Central memory CD4-positive, alpha-beta T cell (primary cell): ENCODE data around the gene ASB7.
"Not testable (repeated sequence)": the region's sequence is repeated elsewhere in the genome, so short reads cannot be mapped to it uniquely, and the experiment has no call there.

Source experiments
- DNase-seq: peaks from one replicate; pipeline ENCODE4 v3.0.0; 2022

Gene ASB7

DNA sequence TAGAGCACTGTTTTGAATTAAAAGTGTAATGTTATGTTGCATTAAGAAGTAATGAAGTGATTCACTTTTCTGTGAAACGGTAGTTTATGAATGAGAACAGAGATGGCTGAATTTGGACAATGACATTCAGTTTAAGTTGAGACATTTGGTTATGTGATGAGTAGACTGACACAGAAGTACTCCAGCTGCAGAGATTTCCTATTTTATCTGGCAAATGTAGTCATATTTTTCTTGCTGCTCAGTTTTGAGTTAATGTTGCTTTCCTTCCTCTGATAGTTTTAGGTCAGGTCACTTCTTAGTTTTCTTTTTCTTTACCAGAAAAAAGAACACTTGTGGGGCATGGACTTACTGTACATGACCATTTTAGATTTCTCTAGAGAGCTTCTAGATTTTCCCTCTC lies 51.2 kb downstream of the ASB7 start:
- DNase-seq, result no peak

- no peak for DNase-seq
Observed at GRCh38 chr15:100658895-100659294, 56.5 kb downstream of the ASB7 start.

DNA sequence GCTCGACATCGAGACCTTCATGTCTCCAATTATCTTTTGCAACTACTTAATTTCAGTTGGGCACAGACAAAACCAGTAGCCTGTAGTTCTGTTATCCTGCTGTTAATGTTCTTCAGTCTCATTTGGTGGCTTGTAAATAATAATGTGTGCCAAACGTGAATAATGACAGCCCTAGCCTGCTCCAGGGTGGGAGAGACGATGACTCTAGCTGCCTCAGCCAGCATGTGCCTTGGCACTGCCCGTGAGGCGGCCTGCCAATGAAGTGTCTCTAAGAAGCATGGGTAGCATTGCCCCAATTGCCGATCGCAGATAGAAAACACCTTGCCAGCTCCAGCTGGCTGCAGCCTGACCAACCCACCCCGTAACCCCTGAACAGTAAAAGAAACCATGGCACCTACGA lies 58.8 kb downstream of the ASB7 start:
- DNase-seq, result no peak

GRCh38 chr15:100663086-100663914 lies 60.9 kb downstream of the ASB7 start:
- DNase-seq, result no peak

- DNase-seq, result no peak
Observed at GRCh38 chr15:100663915-100664281, 61.5 kb downstream of the ASB7 start.

DNA sequence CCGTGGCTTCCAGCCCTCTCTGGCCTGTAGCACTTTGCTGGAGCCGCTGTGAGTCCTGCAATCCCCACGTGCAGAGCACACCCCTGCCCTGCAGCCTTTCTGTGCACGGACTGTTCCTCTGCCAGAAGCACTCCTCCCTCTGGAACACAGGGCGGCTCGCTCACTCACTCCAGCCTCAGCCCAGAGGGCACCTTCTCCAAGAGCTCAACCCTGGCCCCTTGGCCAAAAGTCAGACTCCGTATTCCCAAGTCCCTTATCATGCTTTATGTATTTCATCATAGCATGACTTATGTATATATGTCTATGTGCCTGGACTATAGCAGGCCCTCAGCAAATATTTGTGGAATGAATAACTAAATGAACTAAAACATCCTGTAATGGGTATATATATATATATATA lies 63.2 kb downstream of the ASB7 start:
- DNase-seq, result no peak

DNA sequence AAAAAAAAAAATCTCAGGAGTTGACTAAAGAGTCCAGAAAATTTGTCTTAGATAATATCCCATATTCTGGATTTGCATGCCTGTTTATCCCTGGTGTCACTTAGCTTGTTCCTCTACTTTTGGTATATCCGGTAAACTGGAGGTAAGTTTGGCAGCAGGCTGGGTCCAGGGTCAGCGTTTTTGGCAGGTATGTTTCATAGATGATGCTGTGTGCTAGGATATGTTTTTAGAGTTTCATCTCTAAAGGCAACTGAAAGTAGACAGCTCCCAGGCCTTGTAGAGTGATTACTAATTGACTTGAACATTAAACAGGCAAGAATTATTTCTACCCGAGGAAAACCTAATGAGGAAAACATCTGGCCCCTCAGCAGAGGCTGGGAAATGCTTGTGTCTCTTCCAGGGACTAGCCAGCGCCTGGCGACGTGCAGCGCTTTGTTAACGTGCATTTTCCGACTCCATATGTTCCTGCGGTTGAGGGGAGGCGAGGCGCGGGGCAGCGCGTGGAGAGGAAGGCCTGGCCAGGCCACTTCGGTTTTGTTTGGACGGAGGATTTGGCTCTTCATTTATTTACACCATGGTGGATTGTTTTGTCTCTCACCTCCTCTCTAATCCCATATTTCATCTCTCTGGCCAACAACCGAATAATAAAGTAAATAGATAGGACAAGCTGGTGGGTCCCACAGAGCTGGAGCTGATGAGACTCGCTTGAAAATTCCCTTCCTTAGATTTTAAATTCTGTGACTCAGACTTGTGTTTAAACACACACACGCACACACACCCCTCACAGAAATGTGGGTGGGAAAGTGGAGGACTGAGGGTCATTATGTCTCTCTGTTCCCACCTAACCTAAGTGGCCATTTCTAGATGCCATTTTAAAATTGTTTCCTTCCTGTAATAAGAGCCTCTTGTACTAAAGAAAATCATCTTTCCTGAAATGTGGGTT lies 65.3 kb downstream of the ASB7 start:
- no peak for DNase-seq

DNA sequence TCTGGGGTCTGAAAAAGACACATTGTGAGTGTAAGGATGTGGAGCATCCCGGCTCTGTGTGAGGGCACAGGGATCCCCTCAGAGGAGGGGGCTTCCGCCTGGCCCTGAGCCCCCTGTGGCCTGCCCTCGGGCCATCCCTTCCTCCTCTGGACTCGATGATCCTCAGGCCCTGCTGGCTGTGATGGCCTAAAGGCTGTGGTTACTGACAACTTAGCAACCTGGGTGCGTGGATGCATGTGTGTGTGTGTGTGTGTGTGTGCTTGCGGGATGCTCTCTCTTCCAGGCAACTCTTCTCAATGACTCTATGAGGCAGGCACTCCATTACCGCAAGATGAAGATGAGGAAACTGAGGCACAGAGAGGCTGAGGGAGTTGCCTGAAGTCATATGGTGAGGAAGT lies 66.0 kb downstream of the ASB7 start:
- DNase-seq, result no peak

GRCh38 chr15:100669260-100669659 lies 66.9 kb downstream of the ASB7 start:
- no peak for DNase-seq

DNA sequence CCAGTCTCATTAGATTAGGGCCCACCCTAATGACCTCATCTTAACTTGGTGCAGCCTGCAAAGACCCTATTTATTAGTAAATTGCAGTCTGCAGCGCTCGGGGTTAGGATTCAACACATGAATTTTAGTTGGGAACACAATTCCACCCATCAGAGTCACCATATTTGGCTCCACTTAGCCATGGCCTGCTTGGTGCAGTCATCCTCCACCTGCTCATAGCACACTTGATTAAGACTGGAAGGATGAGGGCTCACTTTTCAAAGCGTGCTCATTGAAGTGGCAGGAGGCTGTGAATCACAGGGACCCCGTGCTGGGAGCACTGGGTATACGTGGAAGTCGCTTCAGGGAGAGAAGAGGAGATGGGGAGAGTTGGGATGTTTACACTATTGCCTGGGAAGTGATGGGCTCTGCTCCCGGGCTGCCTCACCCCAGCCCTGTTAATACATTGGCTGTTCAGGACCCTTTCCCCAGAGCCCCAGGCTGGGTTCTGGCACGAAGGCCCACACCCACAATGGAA lies 68.2 kb downstream of the ASB7 start:
- DNase-seq, result no peak

- no peak for DNase-seq
Observed at GRCh38 chr15:100671124-100671680, 68.8 kb downstream of the ASB7 start.

DNA sequence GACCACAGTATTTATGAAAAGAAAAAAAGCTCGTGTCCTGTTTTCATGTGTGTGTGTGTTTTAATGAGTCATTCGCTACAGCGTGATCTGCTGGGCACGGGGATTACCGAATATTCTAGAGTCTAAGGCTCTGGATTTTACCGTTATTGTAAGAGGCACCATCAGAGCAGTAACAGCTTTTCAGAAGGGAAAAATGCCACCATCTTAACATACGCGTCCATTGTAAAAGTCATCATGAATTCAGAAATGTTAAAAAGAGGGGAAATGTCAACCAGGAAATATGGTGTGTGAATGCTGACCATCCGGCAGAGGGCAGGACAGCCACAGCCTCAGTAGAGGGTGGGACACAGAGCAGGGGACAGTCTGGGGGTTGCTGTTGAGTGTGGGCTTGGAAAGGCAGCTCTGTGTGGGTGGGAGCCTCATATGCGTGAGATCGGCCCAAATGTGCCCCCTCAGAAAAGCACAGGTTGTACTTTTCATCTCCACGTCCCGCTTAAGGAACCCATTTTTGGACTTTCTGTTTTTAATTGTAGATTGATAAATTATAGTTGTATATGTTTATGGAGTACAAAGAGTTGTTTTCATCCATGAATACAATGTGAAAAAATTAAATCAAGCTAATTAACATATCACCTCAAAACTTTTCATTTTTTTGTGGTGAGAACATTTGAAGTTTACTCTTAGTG lies 69.6 kb downstream of the ASB7 start:
- no peak for DNase-seq

DNA sequence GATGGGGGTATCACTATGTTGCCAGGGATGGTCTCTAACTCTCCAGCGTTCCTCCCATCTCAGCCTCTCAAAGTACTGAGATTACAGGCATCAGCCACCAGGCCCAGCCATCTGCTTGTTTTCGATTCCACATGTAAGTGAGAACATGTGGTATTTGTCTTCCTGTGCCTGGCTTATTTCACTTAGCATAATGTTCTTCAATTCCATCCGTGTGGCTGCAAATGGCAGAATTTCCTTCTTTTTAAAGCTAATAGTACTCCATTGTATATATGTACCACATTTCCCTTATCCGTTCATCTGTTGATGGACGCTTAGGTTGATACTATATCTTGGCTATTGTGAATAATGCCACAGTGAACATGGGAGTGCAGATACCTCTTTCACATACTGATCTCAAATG lies 70.6 kb downstream of the ASB7 start:
- no peak for DNase-seq

DNA sequence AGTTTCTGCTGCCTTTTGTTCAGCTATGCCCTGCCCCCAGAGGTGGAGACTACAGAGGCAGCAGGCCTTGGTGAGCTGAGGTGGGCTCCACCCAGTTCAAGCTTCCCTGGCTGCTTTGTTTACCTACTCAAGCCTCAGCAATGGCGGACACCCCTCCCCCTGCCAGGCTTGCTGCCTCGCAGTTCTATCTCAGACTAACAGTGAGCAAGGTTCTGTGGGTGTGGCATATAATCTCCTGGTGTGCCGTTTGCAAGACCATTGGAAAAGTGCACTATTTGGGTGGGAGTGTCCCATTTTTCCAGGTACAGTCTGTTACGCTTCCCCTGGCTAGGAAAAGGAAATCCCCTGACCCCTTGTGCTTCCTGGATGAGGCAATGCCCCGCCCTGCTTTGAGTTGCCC lies 76.8 kb downstream of the ASB7 start:
- not testable (repeated sequence) for DNase-seq

GRCh38 chr15:100680726-100681125 lies 78.3 kb downstream of the ASB7 start:
- no peak for DNase-seq

- DNase-seq, result no peak
Observed at GRCh38 chr15:100681335-100681746, 79.0 kb downstream of the ASB7 start.

DNA sequence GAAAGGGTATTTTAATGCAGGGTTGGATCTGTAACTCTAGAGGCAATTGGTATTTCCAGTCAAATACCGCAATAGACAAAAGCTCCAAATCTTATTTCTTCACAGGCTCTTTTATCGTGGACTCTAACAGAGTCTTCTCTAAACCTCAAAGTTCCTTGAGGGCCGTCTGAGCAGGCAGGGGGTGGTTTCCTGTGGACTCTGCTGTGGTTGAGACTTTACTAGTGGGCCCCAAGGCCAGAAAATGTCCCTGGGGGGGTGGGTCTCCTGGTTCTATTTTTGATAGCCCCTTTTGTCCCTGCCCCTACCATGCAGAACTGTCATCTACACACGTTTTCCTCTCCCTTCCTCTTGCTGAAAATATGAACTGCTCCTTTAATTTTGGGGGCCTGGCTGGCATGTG lies 80.1 kb downstream of the ASB7 start:
- DNase-seq, result no peak

- DNase-seq, result no peak
Observed at GRCh38 chr15:100683434-100683833, 81.0 kb downstream of the ASB7 start.

- no peak for DNase-seq
Observed at GRCh38 chr15:100684591-100684990, 82.2 kb downstream of the ASB7 start.

DNA sequence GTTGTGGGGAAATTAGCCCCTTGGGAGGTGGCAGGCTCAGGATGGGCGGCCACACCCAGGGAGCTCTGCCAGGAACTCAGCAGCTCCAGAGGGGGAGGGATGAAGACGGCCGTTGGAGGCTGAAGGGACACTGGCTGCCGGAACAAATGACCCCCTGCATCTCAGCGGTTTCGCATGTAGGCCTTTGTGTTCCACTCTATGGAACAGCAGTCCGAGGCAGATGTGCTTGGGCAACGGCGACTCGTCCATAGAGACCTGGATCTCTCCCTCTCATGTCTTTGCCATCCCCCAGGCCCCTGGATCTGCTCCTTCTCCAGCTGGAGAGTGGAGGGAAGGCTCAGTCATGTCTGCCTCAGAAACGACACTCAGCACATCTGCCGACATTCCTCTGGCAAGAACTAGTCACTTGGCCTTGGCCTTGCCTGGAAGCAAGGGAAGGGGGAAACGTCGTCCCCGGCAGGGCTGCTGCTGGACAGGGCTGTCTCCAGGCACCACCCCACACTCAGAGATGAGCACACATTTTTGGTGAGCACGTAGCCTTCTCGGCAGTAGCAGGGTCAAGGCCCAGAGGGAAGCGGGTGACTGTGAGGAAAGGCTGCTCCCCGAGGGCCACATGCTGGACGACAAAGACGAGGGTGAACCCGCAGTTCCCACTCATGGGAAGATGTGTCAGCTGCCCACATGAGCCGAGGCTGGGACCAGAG lies 83.8 kb downstream of the ASB7 start:
- DNase-seq, result no peak

- DNase-seq, result no peak
Observed at GRCh38 chr15:100686725-100687473, 84.5 kb downstream of the ASB7 start.
